Measurements from ENCODE around the gene CCND2. TPM values are rescaled to one million over a fixed set of nuclear protein-coding genes. Genes with fewer than 3 reads are reported as not detected.

Gene CCND2
- total and polyA plus RNA-seq, 2 of the 8 experiments (the other 6 are each of a cell fraction or from before 2014, with no cell fraction given), result 41.7 to 223 TPM

DNA sequence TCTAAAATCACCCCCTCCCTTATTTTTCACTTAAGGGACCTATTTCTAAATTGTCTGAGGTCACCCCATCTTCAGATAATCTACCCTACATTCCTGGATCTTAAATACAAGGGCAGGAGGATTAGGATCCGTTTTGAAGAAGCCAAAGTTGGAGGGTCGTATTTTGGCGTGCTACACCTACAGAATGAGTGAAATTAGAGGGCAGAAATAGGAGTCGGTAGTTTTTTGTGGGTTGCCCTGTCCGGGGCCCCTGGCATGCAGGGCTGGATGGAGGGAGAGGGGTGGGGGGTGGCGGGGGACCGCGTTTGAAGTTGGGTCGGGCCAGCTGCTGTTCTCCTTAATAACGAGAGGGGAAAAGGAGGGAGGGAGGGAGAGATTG lies 300 bp upstream of the CCND2 start:
- CTCF ChIA-PET (ENCODE audit: partially characterized antibody), result interaction anchor here (0.7 to 6.7 kb wide), 6 partner anchors 8 to 388 kb away, joined by 3 to 41 read pairs (median 3); no protein-coding TSS in a partner anchor
- Histone ChIP-seq H3K9me3 (ENCODE audit: insufficient read depth in 2 of 2, low read depth in 1 of 2, low read length in 1 of 2) (no peaks in the 10 kb centered on the region), H3K79me2 (ENCODE audit: control insufficient read depth in 1 of 2, insufficient read depth in 2 of 2, low read length in 2 of 2) (peaks cover 7 to 45% of the 10 kb centered on the region in 2 experiments; a peak in 3 of 4 replicates), H2BK12ac (ENCODE audit: low read depth, low read length) (no peak overlapping the region), H3K9ac (replicated peaks in 1 of 4; ENCODE audit: extremely low read depth in 1 of 4, low read depth in 3 of 4, low read length in 3 of 4) (no peak overlapping the region), H3K4me1 (replicated peaks in 1 of 4; ENCODE audit: control insufficient read depth in 3 of 4, insufficient read depth in 4 of 4, low read length in 3 of 4) (peaks cover 11 to 34% (median 16%) of the 10 kb centered on the region in 4 experiments), H2AFZ (ENCODE audit: low read length) (no peak overlapping the region), H3K79me1 (ENCODE audit: low read depth, low read length) (peaks cover 2% of the 10 kb centered on the region; the same call in 1 of the 2 replicates), H3K27me3 (replicated peaks in 1 of 4; ENCODE audit: control insufficient read depth in 3 of 4, extremely low read depth in 1 of 4, insufficient read depth in 3 of 4, low read length in 3 of 4) (peaks cover 2 to 33% (median 24%) of the 10 kb centered on the region in 4 experiments; a peak in 6 of 7 replicates), H3K4ac (replicated peaks; ENCODE audit: insufficient read length, low read depth, low read length) (no peak overlapping the region), H3K14ac (ENCODE audit: insufficient read length) (no peak overlapping the region), H4K20me1 (replicated peaks in 1 of 2; ENCODE audit: control insufficient read depth in 1 of 2, insufficient read depth in 2 of 2, low read length in 2 of 2) (peaks cover 6 to 14% of the 10 kb centered on the region in 2 experiments), H3K4me3 (ENCODE audit: extremely low read depth in 1 of 4, insufficient read depth in 2 of 4, low read depth in 3 of 4, low read length in 4 of 4) (peak overlapping the region; percentile 90 to 97 (median 96)), H4K5ac (ENCODE audit: insufficient read length, low read depth, low read length) (no peak overlapping the region), H3K36me3 (ENCODE audit: control insufficient read depth in 2 of 4, insufficient read depth in 4 of 4, low read length in 3 of 4) (peaks cover 8 to 22% (median 15%) of the 10 kb centered on the region in 4 experiments), H2BK120ac (replicated peaks; ENCODE audit: low read depth, low read length) (no peak overlapping the region), H2BK20ac (ENCODE audit: low read length) (no peak overlapping the region), H2AK5ac (ENCODE audit: low read depth, low read length) (no peak overlapping the region), H4K91ac (replicated peaks; ENCODE audit: insufficient read length, low read length) (no peak overlapping the region), H4K8ac (ENCODE audit: extremely low read depth, insufficient read depth, low read length) (no peak overlapping the region), H2BK15ac (ENCODE audit: low read length) (no peak overlapping the region), H3K56ac (replicated peaks; ENCODE audit: insufficient read length, low read depth, low read length) (no peak overlapping the region), H3K27ac (ENCODE audit: low read depth, low read length) (no peak overlapping the region), H2BK5ac (ENCODE audit: low read depth, low read length) (peak overlapping the region; percentile 95), H3K23me2 (ENCODE audit: low read depth, low read length) (peaks cover 40% of the 10 kb centered on the region), H3K4me2 (ENCODE audit: insufficient read depth in 1 of 2, low read depth in 2 of 2, low read length in 2 of 2) (peak overlapping the region; percentile 93 to 99), H3K18ac (ENCODE audit: extremely low read depth, low read length) (peak overlapping the region; percentile 97), H3K23ac (ENCODE audit: insufficient read length) (no peak overlapping the region)
- 2% methylated on average over 5 of the region's 10 CpGs; no CpG with 5 or more reads in 1 of the 2 experiments for WGBS, 2 experiments (ENCODE audit: extremely low coverage in 1 of 2, insufficient coverage in 1 of 2, insufficient read length in 1 of 2, insufficient replicate concordance in 2 of 2, low coverage in 1 of 2, low lambda C conversion rate in 2 of 2, missing lambda C conversion rate in 1 of 2)
- TF ChIP-seq FOSL1 (IDR thresholded peaks at IDR 0.05; ENCODE audit: insufficient read depth, low read depth, low read length), result no peak
- TF ChIP-seq EZH2 (IDR thresholded peaks at IDR 0.05; ENCODE audit: low read depth, low read length, severe bottlenecking), result peak; percentile 10
- FAIRE-seq (no peak), DNase-seq (ENCODE audit: low read depth in 1 of 2, low spot score in 2 of 2) (no peak)
- POLR2A ChIA-PET (ENCODE audit: partially characterized antibody), result interaction anchor here (0.6 to 29.3 kb wide), 31 partner anchors 9 to 1361 kb away, joined by 3 to 531 read pairs (median 5); partner anchors contain the start of gene TIGAR
